NCI-H146 (cell line): ENCODE results near the gene DMKN.

Experiments used
- DNase-seq: peaks from one replicate; lab custom pipeline; 2025; lab: John Stamatoyannopoulos, UW

DMKN gene

DNA sequence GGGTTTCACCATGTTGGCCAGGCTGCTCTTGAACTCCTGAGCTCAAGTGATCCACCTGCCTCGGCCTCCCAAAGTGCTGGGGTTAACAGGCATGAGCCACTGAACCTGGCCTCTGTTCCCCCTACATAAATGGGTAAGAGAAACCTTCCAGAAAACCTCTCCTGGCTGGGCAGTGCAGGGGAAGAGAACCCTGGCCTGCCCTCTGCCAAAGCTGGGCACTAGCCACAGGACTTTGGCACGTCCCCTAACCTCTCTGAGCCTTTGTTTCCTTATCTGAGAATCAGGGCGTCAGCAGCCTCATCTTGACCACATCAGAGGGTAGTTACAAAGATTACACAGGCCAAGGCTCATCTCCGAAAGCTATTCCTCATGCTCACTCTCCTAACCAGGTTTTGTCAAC is 12.4 kb upstream of the DMKN start:
- DNase-seq: no peak

DNA sequence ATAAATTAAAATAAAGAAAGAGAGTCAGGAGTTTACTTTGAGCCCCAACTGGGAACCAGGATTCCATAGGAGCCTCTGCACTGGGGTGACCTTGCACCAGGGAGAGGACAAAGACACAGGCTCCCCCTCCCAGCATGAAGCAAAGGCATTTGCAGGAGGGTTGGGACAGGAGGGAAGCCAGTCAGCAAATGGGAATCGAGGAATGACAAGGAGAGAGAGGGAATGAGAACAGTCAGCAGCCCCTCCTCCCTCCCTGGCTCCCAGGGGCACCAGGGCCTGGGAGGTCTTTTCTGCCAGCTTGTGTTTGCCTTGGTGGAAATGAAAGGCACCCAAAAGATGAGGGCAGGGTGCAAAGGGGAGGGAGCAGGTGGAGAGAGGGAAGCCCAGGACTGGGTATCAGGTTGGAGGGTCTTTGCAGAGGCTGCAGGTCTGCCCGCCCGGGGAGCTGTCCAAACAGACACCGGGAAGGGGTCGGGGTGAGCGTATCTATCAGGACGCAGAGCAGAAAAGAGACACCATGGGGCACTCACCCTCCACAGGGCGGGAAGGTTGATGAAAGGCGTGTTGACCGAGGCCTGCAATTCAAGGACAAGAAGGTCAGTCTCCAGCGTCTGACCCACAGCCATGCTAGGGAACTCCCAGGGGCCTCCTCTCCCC is 10.9 kb upstream of the DMKN start:
- no peak for DNase-seq

DNA sequence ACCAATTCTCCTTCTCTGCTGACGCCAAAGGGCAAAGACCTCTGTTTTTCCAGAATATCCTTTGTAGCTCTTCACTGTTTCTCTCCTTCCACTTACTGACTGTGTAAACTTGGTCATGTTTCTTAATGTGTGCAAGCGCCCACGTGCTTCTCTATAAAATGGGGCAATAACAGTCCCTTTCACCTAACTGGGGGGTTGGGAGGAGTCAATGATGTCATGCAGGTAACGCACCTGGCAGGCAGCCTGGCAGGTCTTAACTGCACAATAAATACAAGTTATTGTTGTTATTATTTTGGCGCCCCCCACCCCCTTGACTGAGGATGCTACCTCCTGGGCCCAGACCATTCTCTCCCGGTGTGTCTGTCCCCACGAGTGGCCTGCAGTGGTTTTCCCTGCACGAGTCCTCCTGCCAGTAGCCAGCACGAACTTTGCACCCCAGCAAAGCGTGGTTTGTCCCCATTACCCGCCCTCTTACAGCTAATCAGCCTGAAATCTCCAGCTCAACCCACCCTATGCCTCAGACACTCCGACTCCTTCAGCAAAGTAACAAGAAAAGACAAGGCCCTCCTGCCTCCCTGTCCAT is 9.4 kb upstream of the DMKN start:
- DNase-seq: no peak

DNA sequence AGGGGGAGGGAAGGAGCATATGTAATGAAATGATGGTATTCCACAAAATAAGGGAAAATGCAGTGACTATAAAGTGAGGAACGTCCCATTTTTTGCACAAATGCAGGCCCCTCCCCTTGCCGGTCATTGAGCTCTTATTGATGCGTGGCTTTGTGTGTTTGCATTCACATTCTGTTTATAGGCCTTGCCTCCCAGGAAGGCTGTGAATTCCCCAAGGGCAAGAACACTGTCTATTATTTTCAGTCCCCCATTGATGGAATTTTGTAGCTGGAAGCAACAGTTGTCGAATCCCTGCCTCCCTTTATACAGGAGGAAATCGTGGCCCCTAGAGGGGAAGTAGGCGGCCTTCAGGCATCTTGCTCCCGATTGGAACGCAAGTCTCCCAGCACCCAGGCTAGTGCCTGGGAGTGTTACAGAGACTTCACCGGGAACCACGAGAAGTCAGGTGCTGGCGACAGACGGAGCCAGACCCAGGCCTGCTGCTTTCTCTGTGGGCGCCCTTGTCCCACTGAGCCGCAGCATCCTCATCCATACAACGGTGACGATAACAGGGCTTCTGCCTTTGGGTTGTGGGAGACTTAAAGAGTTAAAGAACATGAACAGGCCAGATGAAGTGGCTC is 7.8 kb upstream of the DMKN start:
- DNase-seq: no peak

DNA sequence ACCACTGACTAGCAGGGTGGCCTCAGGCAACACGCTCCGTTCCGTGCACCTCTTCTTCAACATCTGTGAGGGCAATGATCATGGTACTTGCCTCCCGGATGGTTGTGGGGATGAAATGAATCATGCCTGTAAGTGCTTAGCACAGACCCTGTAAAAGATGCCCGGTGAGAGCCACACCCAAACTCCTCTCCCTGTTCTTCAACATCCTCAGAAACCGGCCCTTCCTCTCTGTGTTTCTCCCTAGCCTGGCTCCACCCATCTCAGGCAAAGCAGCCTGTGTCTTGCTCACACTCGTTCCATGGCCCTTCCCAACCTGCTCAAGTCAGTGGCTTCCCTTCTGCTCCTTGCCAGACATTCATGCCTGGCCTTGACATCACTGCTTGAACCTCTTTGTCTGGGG is 5.8 kb upstream of the DMKN start:
- no peak for DNase-seq

DNA sequence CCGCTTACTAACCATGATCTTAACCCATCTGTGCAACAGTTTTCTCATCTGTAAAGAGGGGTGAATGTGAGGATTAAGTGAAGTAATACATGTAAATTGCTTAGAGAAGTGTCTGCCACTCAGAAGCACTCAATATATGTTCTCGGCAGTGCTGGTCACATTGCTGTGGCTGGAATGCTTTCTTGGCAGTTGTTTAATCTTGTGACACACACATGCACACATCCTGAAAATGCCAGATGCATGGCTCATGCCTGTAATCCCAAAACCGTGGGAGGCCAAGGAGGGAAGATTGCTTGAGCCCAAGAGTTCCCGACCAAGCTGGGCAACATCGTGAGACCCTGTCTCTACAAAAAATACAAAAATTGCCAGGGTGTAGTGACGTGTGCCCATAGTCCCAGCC is 4.9 kb upstream of the DMKN start:
- no peak for DNase-seq

DNA sequence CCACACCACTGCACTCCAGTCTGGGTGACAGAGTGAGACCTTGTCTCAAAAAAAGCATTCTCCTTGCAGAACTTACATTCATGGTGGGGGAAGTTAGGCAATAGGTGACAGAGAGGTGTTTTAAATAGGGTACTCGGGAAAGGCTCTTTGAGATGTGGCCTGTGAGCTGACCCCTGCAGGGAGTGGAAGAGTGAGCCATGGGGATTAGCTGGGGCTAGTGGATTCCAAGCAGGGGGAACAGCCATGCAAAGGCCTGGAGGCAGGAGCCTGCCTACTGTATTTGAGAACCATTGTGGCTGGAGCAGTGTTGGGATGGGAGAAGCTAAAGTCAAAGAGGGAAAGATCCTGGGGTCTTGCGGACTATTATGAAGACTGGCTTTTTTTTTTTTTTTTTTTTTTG is 3.9 kb upstream of the DMKN start:
- DNase-seq: no peak

DNA sequence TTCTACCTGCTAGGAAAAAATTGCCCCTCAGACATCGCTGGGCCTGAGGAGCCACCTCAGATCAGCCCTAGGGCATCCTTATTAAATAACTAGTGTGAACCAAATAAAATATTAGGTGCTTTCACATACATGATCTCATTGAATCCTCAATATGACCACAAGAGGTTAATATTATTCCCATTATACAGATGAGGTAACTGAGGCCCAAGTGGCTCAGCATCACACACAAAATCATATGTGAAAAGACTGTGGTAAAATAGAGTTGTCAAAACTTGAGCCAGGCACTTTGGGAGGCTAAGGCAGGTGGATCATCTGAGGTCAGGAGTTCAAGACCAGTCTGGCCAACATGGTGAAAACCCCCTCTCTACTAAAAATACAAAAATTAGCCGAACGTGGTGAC is 2.9 kb upstream of the DMKN start:
- DNase-seq: no peak

DNA sequence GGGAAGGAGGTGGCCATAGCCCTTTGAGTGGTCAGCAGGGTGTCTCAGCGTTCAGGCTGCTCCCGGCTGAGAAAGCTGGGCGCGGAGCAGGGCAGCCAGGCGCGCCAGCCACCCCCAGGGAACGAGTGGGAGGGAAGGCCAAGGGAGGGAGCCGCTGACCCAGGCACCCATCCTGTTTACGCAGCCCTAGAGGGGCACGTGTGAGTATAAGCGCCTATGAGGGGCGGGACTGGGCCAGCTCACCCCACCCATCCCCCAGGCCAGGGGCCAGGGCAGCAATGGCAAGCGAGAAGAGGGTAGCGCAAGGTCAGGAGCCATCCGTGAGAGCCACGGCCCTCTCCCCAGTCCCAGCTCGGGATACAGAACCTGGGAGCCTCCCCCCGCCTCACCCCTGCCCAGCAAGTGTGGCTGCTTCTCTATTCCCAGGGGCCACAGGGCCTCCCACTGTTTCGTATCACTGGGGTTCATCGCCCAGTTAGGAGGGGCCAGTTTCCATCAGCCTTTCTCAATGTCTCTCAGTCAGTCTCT is 897 bp upstream of the DMKN start:
- DNase-seq: no peak

DNA sequence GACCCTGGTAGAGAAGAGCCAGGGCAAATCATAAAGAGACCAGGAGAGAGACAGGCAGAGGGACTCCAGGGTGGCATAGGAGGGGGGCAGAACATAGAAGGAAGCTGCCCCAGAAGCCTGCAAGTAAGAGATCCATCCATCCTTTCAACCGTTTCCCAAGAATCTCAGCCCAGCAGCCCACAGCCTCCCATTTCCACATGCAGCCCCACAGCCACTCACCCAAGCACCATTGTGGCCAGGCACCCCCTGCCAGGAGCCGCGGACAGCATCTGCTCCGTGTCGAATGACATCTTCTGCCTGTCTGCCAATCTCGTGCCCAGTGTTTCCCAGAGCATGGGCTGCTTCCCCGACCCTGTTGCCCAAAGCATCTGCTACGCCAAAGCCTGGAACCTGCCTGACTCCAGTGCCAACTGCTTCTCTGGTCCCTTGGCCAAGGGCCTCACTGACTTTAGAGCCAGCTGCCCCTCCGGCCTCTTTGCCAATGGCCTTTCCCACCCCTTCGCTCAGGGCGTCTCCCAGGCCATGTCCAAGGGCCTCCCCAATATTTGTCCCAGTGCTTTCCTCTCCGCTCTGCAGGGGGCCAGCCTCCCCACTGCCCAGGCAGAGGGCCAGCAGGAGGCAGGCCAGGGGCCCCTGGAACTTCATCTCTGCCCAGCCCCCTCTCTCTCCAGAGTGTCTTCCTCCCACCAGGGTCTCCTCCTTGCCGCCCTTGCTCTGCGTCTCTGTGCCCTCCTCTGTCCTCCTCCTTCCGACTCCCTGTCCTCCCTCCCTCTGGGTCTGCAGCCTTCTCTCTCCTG is 420 bp downstream of the DMKN start:
- DNase-seq: no peak

DNA sequence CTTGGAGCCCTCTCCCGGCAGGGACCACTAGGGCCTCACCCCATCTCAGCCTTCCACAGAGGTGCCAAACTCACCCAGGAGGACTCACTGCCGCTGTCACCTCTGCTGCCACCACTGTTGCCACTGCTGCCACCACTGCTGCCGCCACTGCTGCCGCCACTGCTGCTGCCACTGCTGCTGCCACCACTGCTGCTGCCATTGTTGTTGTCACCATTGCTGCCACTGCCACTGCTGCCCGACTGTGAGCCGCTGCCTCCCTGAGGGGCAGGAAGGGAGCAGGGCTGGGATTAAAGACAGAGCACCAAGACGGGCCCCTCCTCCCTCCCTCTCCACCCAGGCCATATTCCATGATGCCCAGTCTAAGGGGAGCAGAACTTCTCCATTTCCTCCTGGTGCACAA is 2.1 kb downstream of the DMKN start:
- DNase-seq: no peak

DNA sequence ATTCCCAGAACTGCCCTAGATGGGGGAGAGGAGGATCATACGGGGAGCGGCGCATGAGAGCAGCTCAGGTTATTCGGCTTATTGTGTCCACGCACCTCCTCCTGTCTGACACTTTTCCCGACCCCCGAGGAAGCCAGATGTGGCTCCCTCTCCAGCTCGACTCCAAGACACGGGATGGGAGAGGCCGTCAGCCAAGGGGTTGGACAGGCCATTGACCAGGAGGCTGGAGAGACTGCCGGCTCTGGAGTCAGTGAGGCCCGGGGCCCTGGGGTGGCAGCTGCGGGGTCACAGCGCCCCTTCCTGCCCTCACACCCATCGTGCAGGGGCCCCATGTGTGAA is 2.9 kb downstream of the DMKN start:
- DNase-seq: no peak

DNA sequence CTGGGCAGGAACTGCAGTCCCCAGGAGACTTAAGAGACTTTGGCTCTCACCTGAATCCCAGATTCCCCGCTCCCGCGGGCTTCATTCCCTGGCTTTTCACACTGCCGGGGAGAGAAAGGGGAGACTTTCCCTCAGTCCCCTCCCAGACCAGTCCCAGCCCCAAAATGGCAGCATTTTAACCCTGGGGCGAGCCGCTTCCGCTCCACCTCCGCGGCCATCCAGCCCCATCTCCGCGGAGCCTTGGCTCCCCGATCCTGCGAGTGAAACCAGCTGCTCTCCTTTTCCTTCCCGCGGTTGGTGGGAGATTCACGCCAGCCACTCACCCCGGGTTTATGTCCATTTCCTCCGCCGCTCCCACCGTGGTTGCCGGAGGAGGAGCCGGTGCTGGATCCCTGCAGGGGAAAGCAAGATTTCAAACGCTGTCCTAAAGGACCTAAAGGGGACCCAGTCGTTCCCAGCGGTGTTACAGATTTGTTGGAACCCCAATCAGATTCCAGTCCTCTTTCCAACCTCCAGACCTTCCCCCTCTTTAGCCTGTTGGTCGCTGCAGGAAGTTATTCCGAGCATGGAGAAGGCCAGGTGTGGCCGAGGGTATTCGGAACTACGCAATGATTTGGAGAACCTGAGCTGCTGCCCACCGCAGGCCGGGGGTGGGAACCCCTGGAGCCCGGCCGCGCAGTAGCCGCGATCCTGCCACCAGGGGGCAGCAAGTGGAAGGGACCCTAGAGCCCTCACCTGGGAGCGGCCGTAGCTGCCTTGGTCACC is 3.4 kb downstream of the DMKN start:
- DNase-seq: peak; percentile 64

DNA sequence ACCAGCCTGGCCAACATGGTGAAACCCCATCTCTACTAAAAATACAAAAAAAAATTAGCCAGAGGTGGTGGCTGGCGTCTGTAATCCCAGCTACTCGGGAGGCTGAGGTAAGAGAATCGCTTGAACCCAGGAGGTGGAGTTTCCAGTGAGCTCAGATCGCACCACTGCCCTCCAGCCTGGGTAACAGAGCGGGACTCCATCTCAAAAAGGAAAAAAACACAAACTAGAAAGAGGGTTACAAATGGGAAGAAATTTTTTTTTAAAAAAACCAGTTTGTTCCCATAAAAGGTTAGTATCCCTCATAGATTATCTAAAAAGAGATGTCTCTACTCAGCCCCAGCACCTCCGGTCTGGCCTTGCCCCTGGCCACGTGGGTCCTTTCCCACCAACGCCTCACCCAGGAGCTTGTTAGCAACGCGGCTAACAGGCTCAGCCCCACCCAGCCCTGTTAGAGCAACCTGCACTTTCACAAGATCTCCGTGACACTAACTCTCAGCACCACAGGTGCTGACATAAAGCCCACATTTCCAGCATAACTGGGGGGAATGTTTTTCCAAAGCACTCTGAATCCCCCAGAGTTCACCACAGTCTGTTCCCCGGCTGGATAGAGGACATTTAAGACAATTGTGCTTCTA is 4.3 kb downstream of the DMKN start:
- DNase-seq: no peak

DNA sequence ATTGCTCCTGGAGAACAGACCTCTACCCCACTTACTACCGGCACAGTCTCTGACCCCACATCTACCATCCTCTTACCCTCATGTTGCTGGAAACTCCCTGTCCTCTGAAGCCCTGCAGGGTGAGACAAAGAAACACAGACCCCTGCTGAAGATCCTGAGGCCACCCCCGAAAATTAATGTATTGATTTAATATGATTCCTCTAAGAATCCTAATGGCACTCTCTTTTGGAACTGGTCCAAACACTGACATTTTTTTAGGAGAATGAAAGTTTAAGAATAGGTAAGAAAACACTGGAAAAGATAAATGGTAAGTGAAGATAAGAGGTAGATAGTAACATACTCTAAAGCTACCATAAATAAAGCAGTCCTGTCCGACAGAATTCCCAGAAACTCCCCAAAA is 5.3 kb downstream of the DMKN start:
- no peak for DNase-seq

DNA sequence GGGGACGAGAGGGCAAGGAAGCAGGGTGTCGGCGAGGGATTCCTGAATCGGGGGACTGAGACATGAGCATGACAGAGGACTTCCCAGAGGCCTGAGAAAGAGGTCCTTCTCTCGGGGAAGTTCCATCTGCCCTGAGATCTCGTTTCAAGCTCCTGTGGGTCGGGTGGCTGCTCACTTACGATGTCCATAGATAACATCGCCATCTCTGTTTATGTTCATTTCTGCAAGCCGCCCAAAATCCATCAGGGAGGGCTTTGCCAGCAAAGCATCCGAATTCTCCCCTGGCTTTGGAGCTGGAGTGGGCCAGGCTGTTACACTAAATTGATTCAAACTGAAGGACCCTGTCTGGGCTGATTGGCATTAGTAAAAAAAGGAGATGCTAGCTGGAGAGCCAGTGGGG is 5.9 kb downstream of the DMKN start:
- DNase-seq: no peak

DNA sequence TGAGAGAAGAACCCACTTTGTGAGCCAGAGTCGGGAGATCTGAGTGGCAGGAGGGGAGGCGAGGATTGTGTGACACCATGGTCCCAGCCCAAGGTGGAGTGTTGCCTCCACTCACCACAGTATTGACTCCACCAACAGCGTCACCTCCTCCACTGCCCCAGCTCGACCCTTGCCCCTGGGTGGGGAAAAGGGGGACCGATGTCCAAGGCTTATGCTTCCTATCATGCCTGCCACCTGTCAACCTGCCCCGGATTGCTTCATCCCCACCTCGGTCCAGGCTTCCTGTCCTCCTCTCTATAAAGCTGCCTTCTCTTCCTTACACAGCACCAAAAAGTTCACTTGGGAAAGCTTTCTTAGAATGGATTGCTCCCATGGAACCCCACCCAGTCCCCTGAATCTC is 7.4 kb downstream of the DMKN start:
- no peak for DNase-seq

DNA sequence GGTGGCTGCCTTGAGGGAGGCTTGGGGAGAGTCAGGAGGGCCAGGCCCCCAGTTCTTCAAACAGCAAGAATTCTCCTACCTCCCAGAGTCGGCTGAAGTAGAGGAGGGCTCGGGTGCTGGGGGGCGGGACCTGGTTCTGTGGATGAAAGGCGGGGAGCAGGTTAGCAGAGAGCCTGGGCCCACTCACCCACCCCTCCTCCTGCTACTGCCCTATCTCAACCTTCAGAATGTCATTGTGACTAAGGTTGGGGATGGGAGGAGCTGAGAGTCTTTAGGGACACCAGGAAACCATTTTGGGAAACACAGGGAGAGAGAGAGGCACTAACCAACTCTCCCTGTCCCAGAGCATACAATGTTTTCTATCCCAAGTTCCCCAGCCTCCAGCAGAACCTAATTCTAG is 10.7 kb downstream of the DMKN start:
- no peak for DNase-seq

DNA sequence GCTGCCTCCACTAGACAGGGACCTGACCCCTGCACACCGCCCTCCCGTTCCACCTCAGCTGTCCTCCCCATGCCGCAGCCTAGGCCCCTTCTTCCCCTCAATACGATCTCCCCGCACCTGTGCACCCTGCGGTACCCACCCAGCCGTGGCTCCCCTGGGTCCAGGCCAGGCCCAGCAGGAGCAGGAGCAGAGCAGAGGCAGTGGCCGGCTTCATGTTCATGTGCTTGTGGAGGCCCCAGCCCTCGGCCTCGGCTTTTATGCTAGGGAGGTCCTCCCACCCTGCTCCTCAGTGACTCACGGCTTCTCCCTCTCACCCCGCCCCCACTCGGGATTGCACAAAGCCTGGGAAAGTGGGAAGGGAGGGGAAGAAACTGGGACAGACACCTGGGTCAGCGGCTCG is 11.8 kb downstream of the DMKN start:
- DNase-seq: no peak

DNA sequence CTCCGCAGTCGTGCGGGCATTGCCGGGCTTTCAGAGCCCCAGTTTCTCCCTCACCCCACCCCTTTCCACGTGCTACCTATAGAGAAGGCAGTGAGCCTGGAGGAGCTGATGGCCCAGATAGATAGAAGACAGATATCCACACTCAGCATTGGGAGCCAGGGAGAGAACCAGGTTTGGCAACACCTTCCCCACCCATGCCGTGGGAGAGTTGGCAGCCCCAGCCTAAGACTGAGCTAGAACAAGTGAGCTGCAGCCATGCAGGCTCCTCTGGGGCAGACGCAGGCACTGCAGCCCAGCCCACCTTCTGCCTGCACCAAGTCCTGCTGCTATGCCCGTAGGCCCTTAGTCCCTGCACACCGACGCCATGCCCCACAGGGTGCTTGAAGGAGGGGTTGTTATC is 12.8 kb downstream of the DMKN start:
- DNase-seq: no peak

DNA sequence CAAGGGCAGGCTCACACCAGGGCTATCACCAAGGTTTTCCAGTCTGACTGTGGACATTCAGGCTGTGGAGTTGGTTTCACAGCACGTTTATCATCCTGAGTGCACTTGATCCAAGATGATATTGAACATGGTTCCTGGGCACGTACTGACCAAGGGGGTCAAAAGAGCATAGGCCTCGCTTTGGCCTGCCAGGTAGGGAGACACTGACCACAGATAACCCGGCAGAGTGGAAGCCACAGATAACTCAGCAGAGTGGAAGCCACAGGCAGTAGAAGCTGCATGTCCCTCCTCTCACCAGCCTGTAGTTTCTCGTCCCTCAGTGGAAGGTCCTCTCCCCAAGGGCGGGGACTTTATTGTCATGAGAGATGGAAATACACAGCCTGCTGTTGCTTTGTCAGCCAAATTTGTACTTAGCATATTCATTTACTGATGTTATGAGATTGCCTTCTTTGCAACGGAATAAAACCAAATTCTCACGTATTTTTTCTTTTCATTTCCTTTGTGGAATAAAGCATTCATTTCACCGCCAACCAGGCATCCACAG is 14.4 kb downstream of the DMKN start:
- no peak for DNase-seq

DNA sequence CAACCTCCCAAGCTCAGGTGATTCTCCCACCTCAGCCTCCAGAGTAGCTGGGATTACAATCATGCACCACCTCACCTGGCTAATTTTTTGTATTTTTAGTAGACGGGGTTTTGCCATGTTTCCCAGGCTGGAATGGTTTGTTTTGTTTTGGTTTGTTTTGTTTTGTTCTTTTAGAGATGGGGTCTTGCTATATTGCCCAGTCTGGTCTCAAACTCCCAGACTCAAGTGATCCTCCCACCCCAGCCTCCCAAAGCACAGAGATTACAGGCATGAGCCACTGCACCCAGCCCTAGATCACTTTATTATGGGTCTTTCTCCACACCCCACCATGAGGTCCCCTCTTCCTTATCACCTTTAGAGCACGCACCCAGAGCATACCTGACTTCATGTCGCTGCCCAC is 15.2 kb downstream of the DMKN start:
- DNase-seq: no peak
